B cell (primary cell): ENCODE measurements around the gene FRMD4A.

Source experiments
- EZH2 ChIP-seq: IDR thresholded peaks from 2 replicates; pipeline ENCODE4 v1.6.1; 2012; ENCODE audit warnings: borderline replicate concordance, low read depth, mild to moderate bottlenecking, moderate library complexity, low read length; ENCODE audit not compliant: insufficient read depth, poor library complexity, severe bottlenecking
- TF ChIP-seq, protein P1 (sequence below): fragments of 200-600 bp; IDR thresholded peaks from one replicate; pipeline ENCODE4 v1.8.0; 2022; ENCODE audit warnings: antibody characterized with exemption, mild to moderate bottlenecking

DNA sequence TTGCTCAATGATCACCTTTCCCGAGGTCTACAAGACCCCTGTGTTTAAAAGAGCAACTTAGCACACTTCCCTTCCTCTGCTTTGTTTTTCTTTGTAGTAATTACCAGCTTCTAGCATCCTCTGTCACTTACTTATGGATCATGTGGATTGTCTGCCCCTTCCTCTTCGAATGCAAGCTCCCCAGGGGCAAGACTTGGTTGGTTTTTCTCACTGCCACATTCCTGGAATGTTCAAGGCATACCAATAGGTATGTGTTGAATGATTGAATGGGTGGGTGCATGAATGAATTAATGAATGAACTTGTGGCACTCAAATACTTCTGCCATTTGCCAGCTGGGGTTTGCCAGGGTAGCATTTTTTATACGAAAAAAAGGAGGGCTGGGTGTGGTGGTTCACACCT lies 450.0 kb downstream of the FRMD4A start:
- TF ChIP-seq EZH2, result no peak
- TF ChIP-seq, protein P1, sequence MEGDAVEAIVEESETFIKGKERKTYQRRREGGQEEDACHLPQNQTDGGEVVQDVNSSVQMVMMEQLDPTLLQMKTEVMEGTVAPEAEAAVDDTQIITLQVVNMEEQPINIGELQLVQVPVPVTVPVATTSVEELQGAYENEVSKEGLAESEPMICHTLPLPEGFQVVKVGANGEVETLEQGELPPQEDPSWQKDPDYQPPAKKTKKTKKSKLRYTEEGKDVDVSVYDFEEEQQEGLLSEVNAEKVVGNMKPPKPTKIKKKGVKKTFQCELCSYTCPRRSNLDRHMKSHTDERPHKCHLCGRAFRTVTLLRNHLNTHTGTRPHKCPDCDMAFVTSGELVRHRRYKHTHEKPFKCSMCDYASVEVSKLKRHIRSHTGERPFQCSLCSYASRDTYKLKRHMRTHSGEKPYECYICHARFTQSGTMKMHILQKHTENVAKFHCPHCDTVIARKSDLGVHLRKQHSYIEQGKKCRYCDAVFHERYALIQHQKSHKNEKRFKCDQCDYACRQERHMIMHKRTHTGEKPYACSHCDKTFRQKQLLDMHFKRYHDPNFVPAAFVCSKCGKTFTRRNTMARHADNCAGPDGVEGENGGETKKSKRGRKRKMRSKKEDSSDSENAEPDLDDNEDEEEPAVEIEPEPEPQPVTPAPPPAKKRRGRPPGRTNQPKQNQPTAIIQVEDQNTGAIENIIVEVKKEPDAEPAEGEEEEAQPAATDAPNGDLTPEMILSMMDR, result no peak
